Middle frontal gyrus (tissue), 1 donor: ENCODE results near the gene KRTAP4-1.
"Not testable (repeated sequence)": the region's sequence is repeated elsewhere in the genome, so short reads cannot be mapped to it uniquely, and the experiment has no call there.

Experiments
- DNase-seq: peaks from one replicate; pipeline ENCODE4 v3.0.0-alpha.2; 2015; ENCODE audit warnings: low spot score; ENCODE audit errors: extremely low spot score

The KRTAP4-1 gene

GRCh38 chr17:41184480-41184961, at the start of gene KRTAP4-1:
Gene KRTAP4-1, minus strand, starts transcription at chr17:41184911. Its CDS starts 57 bp downstream, at chr17:41184854.
- DNase-seq = no peak

- DNase-seq = not testable (repeated sequence)
These were observed 47.8 kb upstream of the KRTAP4-1 start, which contains the start of gene KRTAP9-3 for GRCh38 chr17:41232399-41233105. Gene KRTAP9-3, plus strand, starts transcription at chr17:41232449. Its CDS starts 53 bp downstream, at chr17:41232502.

- no peak for DNase-seq
These were observed 47.0 kb upstream of the KRTAP4-1 start for GRCh38 chr17:41231731-41232130.

- no peak for DNase-seq
These were observed 45.4 kb upstream of the KRTAP4-1 start for GRCh38 chr17:41230094-41230493.

GRCh38 chr17:41226598-41227095, 41.9 kb upstream of the KRTAP4-1 start, which contains the start of gene KRTAP9-2:
Gene KRTAP9-2, plus strand, starts transcription at chr17:41226648. Its CDS starts 7 bp downstream, at chr17:41226655.
- DNase-seq = not testable (repeated sequence)

- no peak for DNase-seq
These were observed 41.3 kb upstream of the KRTAP4-1 start for GRCh38 chr17:41226051-41226450.

GRCh38 chr17:41223821-41224220, 39.1 kb upstream of the KRTAP4-1 start:
- DNase-seq = no peak

- DNase-seq = no peak
These were observed 31.0 kb upstream of the KRTAP4-1 start for GRCh38 chr17:41215681-41216080.

GRCh38 chr17:41212524-41213169, 27.9 kb upstream of the KRTAP4-1 start:
- no peak for DNase-seq

- DNase-seq = no peak
These were observed 27.2 kb upstream of the KRTAP4-1 start for GRCh38 chr17:41211845-41212466.

GRCh38 chr17:41199421-41200078, 14.8 kb upstream of the KRTAP4-1 start:
- no peak for DNase-seq

- no peak for DNase-seq
These were observed 11.4 kb upstream of the KRTAP4-1 start for GRCh38 chr17:41196068-41196467.

- DNase-seq = no peak
These were observed 5.6 kb upstream of the KRTAP4-1 start for GRCh38 chr17:41190328-41190727.

GRCh38 chr17:41189837-41190318, 5.2 kb upstream of the KRTAP4-1 start, which contains the start of gene KRTAP9-1:
Gene KRTAP9-1, plus strand, starts transcription at chr17:41189887. Its CDS starts 0 bp downstream, at chr17:41189887.
- not testable (repeated sequence) for DNase-seq

- no peak for DNase-seq
These were observed 2.2 kb upstream of the KRTAP4-1 start for GRCh38 chr17:41186872-41187271.

- no peak for DNase-seq
These were observed 290 bp upstream of the KRTAP4-1 start for GRCh38 chr17:41185001-41185400.

GRCh38 chr17:41178843-41179616, 5.7 kb downstream of the KRTAP4-1 start:
- no peak for DNase-seq

GRCh38 chr17:41178341-41178740, 6.4 kb downstream of the KRTAP4-1 start:
- DNase-seq = no peak

GRCh38 chr17:41177727-41178271, 6.9 kb downstream of the KRTAP4-1 start, which contains the start of gene KRTAP4-2:
Gene KRTAP4-2, minus strand, starts transcription at chr17:41178221. Its CDS starts 57 bp downstream, at chr17:41178164.
- DNase-seq = no peak
